Vagina (tissue), 2 donors: Measurements from ENCODE around the gene IRF2BP1.

Experiments
- CTCF ChIP-seq, 3 experiments: fragments of 450-650 bp in 2 of 3; fragments of 200-600 bp in 1 of 3; sonication (generic) in 1 of 3; IDR thresholded peaks; one replicate each; pipeline ENCODE4 v1.5.1; 2017 to 2019; ENCODE audit warnings: antibody characterized with exemption in 3 of 3, mild to moderate bottlenecking in 2 of 3, moderate library complexity in 2 of 3
- POLR2A ChIP-seq, 2 donors: fragments of 450-650 bp; IDR thresholded peaks; one replicate each; pipeline ENCODE4 v1.6.1; 2017; ENCODE audit warnings: antibody characterized with exemption in 2 of 2, mild to moderate bottlenecking in 2 of 2, moderate library complexity in 2 of 2

GRCh38 chr19:45934551-45935230, 48.8 kb upstream of the IRF2BP1 start:
- no peak for TF ChIP-seq CTCF (IDR thresholded peaks at IDR 0.05)
- TF ChIP-seq POLR2A (IDR thresholded peaks at IDR 0.05), result no peak
